ENCODE measurements around the gene KANK2. TPM values are rescaled to one million over a fixed set of nuclear protein-coding genes. Genes with fewer than 3 reads are reported as not detected.

Gene KANK2
- total RNA-seq, 6 experiments from 2014 or later, result 36.3 to 65.4 (median 50.4) TPM

GRCh38 chr19:11204943-11205349, 7.6 kb upstream of the KANK2 start:
- DNase-seq (peak in 2 of 3 donors; percentile 70 to 74), ATAC-seq (peak; percentile 6 to 22 (median 15))
- Histone ChIP-seq H3K9me3 (no peaks in the 10 kb centered on the region), H3K36me3 (peaks cover 0 to 6% (median 0%) of the 10 kb centered on the region in 4 donors), H3K27ac (no peak overlapping the region), H3K4me3 (no peak overlapping the region), H3K27me3 (no peaks in the 10 kb centered on the region), H3K4me1 (peaks cover 0 to 16% (median 8%) of the 10 kb centered on the region in 4 donors)
- no peak for TF ChIP-seq POLR2A (IDR thresholded peaks at IDR 0.05)
- TF ChIP-seq, protein P1, sequence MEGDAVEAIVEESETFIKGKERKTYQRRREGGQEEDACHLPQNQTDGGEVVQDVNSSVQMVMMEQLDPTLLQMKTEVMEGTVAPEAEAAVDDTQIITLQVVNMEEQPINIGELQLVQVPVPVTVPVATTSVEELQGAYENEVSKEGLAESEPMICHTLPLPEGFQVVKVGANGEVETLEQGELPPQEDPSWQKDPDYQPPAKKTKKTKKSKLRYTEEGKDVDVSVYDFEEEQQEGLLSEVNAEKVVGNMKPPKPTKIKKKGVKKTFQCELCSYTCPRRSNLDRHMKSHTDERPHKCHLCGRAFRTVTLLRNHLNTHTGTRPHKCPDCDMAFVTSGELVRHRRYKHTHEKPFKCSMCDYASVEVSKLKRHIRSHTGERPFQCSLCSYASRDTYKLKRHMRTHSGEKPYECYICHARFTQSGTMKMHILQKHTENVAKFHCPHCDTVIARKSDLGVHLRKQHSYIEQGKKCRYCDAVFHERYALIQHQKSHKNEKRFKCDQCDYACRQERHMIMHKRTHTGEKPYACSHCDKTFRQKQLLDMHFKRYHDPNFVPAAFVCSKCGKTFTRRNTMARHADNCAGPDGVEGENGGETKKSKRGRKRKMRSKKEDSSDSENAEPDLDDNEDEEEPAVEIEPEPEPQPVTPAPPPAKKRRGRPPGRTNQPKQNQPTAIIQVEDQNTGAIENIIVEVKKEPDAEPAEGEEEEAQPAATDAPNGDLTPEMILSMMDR (IDR thresholded peaks at IDR 0.05), result no peak
- 8% methylated on average over 5 of the region's 5 CpGs for WGBS (ENCODE audit: insufficient coverage, low coverage, low lambda C conversion rate, missing lambda C conversion rate)
- intact Hi-C loops (cut with DNase I), result loop anchor here in 1 of 2 donors (5.0 kb wide), 1 partner anchor 68 kb away; no protein-coding TSS in a partner anchor

- Histone ChIP-seq H3K4me3 (no peak overlapping the region), H3K4me1 (peaks cover 0 to 19% (median 9%) of the 10 kb centered on the region in 4 donors), H3K27me3 (no peaks in the 10 kb centered on the region), H3K27ac (no peak overlapping the region), H3K9me3 (no peaks in the 10 kb centered on the region), H3K36me3 (peaks cover 0 to 6% (median 0%) of the 10 kb centered on the region in 4 donors)
- TF ChIP-seq, protein P1 (IDR thresholded peaks at IDR 0.05), result no peak
- TF ChIP-seq POLR2A (IDR thresholded peaks at IDR 0.05), result no peak
- intact Hi-C loops (cut with DNase I), result loop anchor here in 1 of 2 donors (5.0 kb wide), 1 partner anchor 67 kb away; no protein-coding TSS in a partner anchor
- WGBS (ENCODE audit: insufficient coverage, low coverage, low lambda C conversion rate, missing lambda C conversion rate), result no CpG with 5 or more reads among the region's 9 CpGs
- ATAC-seq (peak in 1 of 4 donors; percentile 2), DNase-seq (no peak)
Measured at GRCh38 chr19:11204076-11204602, 6.8 kb upstream of the KANK2 start.

- Histone ChIP-seq H3K27ac (peak overlapping the region in 2 of 3 donors; percentile 34 to 40), H3K4me3 (no peak overlapping the region), H3K4me1 (peaks cover 0 to 25% (median 12%) of the 10 kb centered on the region in 4 donors), H3K27me3 (no peaks in the 10 kb centered on the region), H3K9me3 (no peaks in the 10 kb centered on the region), H3K36me3 (peaks cover 0 to under 1% (median 0%) of the 10 kb centered on the region in 4 donors)
- WGBS (ENCODE audit: insufficient coverage, low coverage, low lambda C conversion rate, missing lambda C conversion rate), result 42% methylated on average over 9 of the region's 17 CpGs
- intact Hi-C loops (cut with DNase I), result loop anchor here (2.0 to 5.0 kb wide), 2 partner anchors 65 to 66 kb away; no protein-coding TSS in a partner anchor
- ATAC-seq (peak; percentile 46 to 56 (median 50)), DNase-seq (peak in 2 of 3 donors; percentile 58 to 65)
- TF ChIP-seq, protein P1 (IDR thresholded peaks at IDR 0.05), result peak; percentile 66 to 80 (median 76)
- no peak for TF ChIP-seq POLR2A (IDR thresholded peaks at IDR 0.05)
Measured at GRCh38 chr19:11203194-11204075, 6.1 kb upstream of the KANK2 start.

DNA sequence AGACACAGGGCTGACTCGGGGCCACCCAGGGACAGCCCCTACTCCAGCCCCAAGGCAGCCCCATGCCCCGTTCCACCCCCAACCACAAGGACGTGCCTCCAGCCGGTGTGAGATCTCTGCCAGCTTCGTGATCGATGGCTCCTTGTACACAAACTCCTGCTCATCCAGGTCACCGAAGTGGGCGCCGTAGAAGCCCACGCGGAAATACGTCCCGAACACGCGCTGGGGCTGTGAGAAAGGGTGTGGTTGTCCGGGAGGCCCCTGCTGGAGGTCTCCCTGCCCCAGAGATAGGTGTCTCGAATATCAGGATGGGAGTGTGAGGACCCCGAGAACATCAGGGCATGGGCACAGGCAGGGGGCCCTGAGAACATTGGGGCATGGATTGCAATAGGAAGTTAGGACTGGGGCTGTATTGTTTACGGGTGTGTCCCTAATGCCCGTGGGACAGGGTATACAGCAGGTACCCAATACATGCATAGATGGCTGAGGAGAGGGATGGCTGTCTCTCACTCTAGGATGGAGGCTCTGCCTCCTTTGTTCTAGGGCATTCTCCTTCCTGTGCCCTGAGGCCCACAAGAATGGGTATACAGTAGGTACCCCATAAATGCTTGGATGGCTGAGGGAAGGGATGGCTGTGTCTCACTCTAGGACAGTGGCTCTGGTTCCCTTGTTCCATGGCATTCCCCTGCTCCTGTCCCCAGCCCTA, 5.3 kb upstream of the KANK2 start:
- peak in 1 of 4 donors; percentile 1 for ATAC-seq

More for the DNA sequence above, 5.3 kb upstream of the KANK2 start:
- H3K4me1 ChIP-seq, result peaks cover 0 to 31% (median 15%) of the 10 kb centered on the region in 4 donors
- H3K27me3 ChIP-seq, result no peaks in the 10 kb centered on the region
- TF ChIP-seq POLR2A (IDR thresholded peaks at IDR 0.05), result no peak
- TF ChIP-seq, protein P1 (IDR thresholded peaks at IDR 0.05), result no peak
- H3K36me3 ChIP-seq, result no peaks in the 10 kb centered on the region
- H3K9me3 ChIP-seq, result no peaks in the 10 kb centered on the region
- no peak for DNase-seq
- peak overlapping the region in 2 of 3 donors; percentile 34 to 40 for H3K27ac ChIP-seq
- intact Hi-C loops (cut with DNase I), result loop anchor here (2.0 to 5.0 kb wide), 2 partner anchors 64 to 65 kb away; no protein-coding TSS in a partner anchor
- H3K4me3 ChIP-seq, result no peak overlapping the region
- WGBS (ENCODE audit: insufficient coverage, low coverage, low lambda C conversion rate, missing lambda C conversion rate), result 38% methylated on average over 14 of the region's 20 CpGs

Measured in right lobe of liver (tissue), 6 donors.